Middle frontal gyrus (tissue), 1 donor: ENCODE results near the gene PCSK9.

Experiments
- DNase-seq: peaks from one replicate; pipeline ENCODE4 v3.0.0-alpha.2; 2015; ENCODE audit warnings: low spot score; ENCODE audit errors: extremely low spot score

PCSK9 gene

DNA sequence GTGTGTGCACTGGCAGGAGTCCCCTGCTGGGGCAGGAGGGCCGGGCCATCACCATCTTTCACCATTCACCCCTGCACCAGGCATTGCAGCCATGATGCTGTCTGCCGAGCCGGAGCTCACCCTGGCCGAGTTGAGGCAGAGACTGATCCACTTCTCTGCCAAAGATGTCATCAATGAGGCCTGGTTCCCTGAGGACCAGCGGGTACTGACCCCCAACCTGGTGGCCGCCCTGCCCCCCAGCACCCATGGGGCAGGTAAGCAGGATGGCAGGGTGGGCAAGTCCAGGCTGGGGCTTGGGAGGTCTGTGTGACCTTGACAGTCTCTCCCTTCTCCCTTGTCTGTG, 18.6 kb downstream of the PCSK9 start:
- DNase-seq, result no peak

- DNase-seq, result no peak
These were observed 20.2 kb downstream of the PCSK9 start for GRCh38 chr1:55059302-55060132.

GRCh38 chr1:55060133-55060999, 21.0 kb downstream of the PCSK9 start:
- DNase-seq, result no peak

GRCh38 chr1:55061000-55061705, 21.8 kb downstream of the PCSK9 start:
- no peak for DNase-seq

GRCh38 chr1:55061706-55062321, 22.5 kb downstream of the PCSK9 start:
- no peak for DNase-seq

- no peak for DNase-seq
These were observed 23.6 kb downstream of the PCSK9 start for GRCh38 chr1:55062801-55063576.

- DNase-seq, result no peak
These were observed 24.2 kb downstream of the PCSK9 start for GRCh38 chr1:55063577-55063942.

- DNase-seq, result no peak
These were observed 24.8 kb downstream of the PCSK9 start for GRCh38 chr1:55064071-55064581.

DNA sequence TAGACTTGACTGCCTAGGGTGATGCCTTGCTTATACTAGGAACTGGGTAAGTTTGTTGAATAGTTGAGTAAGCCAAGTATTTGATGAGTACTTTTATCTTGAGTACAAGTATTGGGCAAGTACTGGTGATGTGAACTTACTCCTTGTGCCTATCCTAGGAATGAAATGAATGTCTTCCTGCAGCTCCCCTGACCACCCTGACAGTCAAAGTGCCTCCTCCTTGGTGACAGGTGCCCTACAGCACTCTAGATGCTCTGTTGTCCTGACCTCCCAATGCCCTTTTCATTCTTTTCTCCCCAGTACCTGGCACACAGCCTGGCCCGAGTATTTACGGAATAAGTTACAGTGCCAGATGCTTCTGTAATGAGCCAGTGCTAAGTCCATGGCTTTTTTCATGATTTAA, 25.5 kb downstream of the PCSK9 start:
- DNase-seq, result no peak

DNA sequence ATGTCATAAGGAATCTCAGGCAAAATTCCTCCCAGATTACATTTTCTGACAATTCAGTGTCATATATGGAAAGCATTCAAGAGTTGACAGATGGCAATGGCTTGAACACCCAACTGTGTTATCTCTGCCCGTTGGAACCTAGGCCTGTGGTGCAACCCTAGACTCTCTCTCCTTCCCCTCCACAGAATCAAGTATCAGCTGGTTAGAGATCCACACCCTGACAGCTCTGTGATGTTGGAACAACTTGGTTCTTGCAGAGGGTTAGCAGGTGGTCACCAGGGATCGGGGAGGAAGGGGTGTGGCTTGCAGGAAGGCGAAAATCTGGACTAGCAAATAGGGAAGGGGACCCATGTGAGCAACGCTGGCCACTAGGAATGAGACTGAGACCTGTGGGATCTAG, 26.3 kb downstream of the PCSK9 start:
- no peak for DNase-seq

DNA sequence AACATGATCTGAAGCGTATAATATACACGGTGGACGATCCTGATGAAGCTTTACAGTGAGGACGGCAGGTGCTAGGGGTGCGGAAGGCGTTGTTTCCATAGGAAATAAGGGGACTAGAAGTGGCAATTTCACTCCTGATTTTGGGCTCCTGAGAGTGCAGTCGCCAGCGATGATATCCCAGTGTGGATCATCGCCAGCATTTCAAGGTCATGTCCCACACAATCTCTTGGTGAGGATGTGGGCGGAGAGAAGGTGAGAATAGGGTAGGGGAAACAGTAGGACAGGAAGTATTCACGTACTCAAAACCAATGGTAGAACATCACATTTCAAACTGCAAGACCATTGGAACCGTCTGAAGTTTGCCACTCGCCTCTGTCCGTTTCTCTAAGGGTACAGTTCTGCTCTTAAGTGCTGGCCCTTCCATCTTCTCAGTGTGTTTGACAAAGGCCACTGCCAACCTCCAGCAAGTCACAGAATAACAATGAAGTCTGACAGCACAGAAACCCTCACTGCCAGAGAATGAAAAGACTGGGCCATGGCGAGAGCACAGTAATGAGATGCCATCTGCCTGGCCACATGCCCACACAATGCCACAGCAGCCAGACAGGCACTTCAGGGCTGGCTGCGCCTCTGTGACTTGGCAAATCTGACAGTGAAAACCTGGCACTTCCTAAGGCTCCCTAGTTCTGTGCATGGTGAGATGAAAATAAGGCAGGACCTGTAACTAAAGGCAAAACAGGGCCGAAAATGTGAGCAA, 27.9 kb downstream of the PCSK9 start:
- peak; percentile 82 for DNase-seq

GRCh38 chr1:55067914-55068313, 28.6 kb downstream of the PCSK9 start:
- no peak for DNase-seq

DNA sequence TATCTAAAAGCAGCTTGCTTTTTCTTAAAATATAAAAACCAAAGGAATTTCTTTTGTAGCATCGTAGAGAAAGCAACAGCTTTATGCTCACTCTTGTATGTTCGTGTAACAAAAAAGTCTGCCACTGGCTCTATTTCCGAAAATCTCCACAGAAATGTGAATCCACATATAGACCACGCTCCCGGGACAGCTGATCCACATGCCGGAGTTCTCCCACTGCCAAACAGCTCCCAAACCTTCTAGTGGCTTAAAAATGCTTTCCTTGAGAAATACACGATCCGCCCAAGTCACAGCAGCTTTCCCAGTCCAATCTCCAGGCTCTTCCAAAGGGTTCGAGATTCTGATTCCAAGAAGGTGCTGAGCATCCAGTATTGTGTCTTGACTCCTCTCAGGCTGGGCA, 29.3 kb downstream of the PCSK9 start:
- no peak for DNase-seq

GRCh38 chr1:55069280-55069679, 29.9 kb downstream of the PCSK9 start:
- DNase-seq, result no peak

DNA sequence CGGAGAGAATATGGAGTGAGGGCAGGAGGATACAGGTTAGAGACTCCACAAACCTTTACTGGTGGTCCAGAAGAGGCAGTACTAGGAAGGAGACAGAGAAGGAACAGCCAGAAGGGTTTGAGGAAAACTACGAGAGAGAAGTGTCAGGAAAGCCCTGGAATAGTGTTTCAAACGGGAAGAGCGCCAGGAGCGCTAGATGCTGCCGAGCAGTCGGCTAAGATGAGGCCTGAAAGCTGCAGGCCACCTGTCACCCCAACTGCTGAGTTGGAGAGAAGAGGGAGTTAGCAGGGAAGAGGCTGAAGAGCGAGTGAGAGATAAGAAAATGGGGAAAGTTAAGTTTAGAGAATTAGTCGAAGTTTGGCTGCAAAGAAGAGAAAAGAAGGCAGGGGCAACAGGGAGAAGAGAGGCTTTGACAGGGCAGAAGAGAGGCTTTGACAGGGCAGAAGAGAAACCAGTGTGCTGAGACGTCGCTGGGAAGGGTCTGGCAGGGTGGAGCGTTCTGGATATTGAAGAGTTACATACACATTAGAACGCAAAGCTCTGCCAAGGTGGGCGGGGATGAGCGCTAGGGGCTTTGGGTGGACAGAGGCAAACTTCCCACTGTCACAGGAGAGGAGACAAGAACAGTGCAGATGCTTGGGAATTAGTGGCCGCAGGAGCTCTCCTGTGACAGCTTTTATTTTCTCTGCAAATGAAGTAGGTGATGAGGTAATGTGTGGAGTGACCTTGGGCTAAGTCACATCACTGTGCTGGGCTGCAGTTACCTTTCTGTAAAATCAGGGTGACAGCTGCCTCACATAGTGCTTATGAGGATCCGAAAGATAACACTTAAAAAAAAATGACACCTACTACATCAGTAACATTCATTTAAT, 31.2 kb downstream of the PCSK9 start:
- DNase-seq, result no peak

DNA sequence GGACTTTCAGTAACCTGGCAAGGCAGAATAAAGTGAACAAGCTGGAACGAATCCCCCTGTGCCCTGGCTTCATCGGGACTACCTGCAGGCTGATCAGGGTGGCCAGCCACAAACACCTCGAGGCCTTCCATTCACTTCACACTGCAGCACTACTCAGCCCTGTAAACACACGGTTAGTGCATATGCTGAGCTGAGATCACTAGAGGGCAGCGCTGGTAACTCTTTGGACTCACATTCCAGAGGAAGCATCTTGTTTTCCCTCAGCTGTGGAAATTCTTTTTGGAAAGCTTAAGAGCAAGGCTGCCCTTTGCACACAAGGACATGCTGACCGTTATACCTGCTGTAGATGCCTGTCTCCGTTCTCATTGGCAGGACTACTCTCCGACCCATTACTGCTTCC, 32.1 kb downstream of the PCSK9 start:
- DNase-seq, result no peak

GRCh38 chr1:55073187-55073916, 34.0 kb downstream of the PCSK9 start:
- no peak for DNase-seq

DNA sequence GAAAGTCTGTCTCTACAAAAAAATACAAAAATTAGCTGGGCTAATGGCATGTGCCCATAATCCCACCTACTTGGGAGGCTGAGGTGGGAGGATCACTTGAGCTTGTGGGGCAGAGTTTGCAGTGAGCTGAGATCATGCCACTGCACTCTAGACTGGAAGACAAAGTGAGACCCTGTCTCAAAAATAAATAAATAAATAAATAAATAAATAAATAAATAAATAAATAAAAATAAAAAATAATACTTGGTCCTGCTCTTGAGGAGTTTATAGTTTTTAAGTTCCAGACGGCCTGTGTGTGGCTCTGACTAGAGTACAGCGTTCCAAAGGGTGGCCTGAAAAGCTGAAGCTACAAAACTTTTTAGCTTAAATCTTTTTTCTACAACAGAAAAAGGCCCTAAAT, 35.1 kb downstream of the PCSK9 start:
- no peak for DNase-seq
